ENCODE data around the gene KIF3B.
"Not testable (repeated sequence)": the region's sequence is repeated elsewhere in the genome, so short reads cannot be mapped to it uniquely, and the experiment has no call there.

KIF3B gene

DNA sequence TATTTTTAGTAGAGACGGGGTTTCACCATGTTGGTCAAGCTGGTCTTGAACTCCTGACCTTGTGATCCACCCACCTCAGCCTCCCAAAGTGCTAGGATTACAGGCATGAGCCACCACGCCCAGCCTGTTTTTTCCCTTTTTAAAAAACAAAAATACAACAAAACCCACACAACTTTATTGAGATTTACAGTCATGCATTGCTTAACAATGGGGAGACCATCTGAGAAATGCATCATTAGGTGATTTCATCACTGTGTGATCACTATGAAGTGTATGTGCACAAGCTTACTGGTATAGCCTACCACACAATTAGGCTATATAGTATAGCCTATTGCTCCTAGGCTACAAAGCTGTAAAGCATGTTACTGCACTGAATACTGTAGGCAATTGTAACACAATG is 63.6 kb downstream of the KIF3B start:
- H3K4me3 ChIP-seq (ENCODE audit: low read length); DNase-seq (ENCODE audit: low read depth, low spot score); H3K27ac ChIP-seq (ENCODE audit: low read length); H3K4me1 ChIP-seq (ENCODE audit: control insufficient read depth, insufficient read depth, low read length); H3K9me3 ChIP-seq (ENCODE audit: control insufficient read depth, insufficient read depth, low read length); H3K27me3 ChIP-seq (ENCODE audit: control insufficient read depth, insufficient read depth, low read length); H3K36me3 ChIP-seq (ENCODE audit: control insufficient read depth, insufficient read depth, low read length): not testable (repeated sequence)
- WGBS (ENCODE audit: insufficient coverage, insufficient read length) = no CpG with 5 or more reads among the region's 2 CpGs

GRCh38 chr20:32343439-32343838 is 66.0 kb downstream of the KIF3B start:
- Histone ChIP-seq H3K4me3 (ENCODE audit: low read length) (no peak overlapping the region), H3K9me3 (ENCODE audit: control insufficient read depth, insufficient read depth, low read length) (no peaks in the 10 kb centered on the region), H3K36me3 (ENCODE audit: control insufficient read depth, insufficient read depth, low read length) (no peaks in the 10 kb centered on the region), H3K4me1 (ENCODE audit: control insufficient read depth, insufficient read depth, low read length) (0 out of 2 replicates have a peak, but pooled peaks cover 2% of the 10 kb centered on the region), H3K27ac (ENCODE audit: low read length) (no peak overlapping the region), H3K27me3 (ENCODE audit: control insufficient read depth, insufficient read depth, low read length) (no peaks in the 10 kb centered on the region)
- no peak for DNase-seq (ENCODE audit: low read depth, low spot score)
- no CpG with 5 or more reads among the region's 3 CpGs for WGBS (ENCODE audit: insufficient coverage, insufficient read length)

DNA sequence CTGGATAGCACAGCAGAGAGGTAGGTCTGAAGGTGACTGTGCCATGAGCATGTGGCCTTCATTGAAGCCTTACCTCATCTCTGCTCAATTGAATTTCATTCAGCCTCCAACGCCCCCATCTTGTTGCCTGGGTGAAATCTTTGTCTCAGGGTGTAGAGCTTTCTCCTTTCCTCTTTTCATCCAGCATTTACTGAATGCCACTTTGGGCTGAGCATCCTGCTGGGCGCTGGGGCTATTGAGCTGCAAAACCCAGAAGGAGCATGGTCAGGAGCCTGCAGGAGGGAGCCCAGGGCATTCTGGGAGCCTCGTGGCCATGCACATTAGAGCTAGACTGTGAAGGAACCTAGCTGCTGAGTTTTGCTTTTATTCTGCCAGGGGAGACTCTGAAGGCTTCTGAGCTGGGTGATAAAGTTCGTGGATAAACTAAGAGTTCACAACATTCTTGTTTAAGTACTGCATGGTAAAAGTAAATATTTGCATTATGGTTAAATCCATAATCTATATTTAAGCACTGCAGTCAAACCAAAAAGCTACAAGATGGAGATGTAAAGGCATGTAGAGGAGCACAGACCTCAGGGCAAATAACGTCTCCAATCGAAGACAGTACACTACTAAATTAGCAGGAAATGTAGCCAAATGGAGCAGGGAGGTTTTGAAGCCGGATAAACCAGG is 67.5 kb downstream of the KIF3B start:
- no peak for DNase-seq (ENCODE audit: low read depth, low spot score)
- no CpG with 5 or more reads among the region's 7 CpGs for WGBS (ENCODE audit: insufficient coverage, insufficient read length)
- Histone ChIP-seq H3K4me1 (ENCODE audit: control insufficient read depth, insufficient read depth, low read length) (no peaks in the 10 kb centered on the region), H3K36me3 (ENCODE audit: control insufficient read depth, insufficient read depth, low read length) (no peaks in the 10 kb centered on the region), H3K27ac (ENCODE audit: low read length) (no peak overlapping the region), H3K4me3 (ENCODE audit: low read length) (no peak overlapping the region), H3K9me3 (ENCODE audit: control insufficient read depth, insufficient read depth, low read length) (no peaks in the 10 kb centered on the region), H3K27me3 (ENCODE audit: control insufficient read depth, insufficient read depth, low read length) (no peaks in the 10 kb centered on the region)

GRCh38 chr20:32348207-32348606 is 70.8 kb downstream of the KIF3B start:
- no peak overlapping the region for H3K4me3 ChIP-seq (ENCODE audit: low read length)
- no peaks in the 10 kb centered on the region for H3K4me1 ChIP-seq (ENCODE audit: control insufficient read depth, insufficient read depth, low read length)
- no peak for DNase-seq (ENCODE audit: low read depth, low spot score)
- no peaks in the 10 kb centered on the region for H3K36me3 ChIP-seq (ENCODE audit: control insufficient read depth, insufficient read depth, low read length)
- no CpG with 5 or more reads among the region's 3 CpGs for WGBS (ENCODE audit: insufficient coverage, insufficient read length)
- H3K9me3 ChIP-seq (ENCODE audit: control insufficient read depth, insufficient read depth, low read length) = no peaks in the 10 kb centered on the region
- H3K27ac ChIP-seq (ENCODE audit: low read length) = no peak overlapping the region
- no peaks in the 10 kb centered on the region for H3K27me3 ChIP-seq (ENCODE audit: control insufficient read depth, insufficient read depth, low read length)

- Histone ChIP-seq H3K4me1 (ENCODE audit: control insufficient read depth, insufficient read depth, low read length) (no peaks in the 10 kb centered on the region), H3K9me3 (ENCODE audit: control insufficient read depth, insufficient read depth, low read length) (no peaks in the 10 kb centered on the region), H3K27me3 (ENCODE audit: control insufficient read depth, insufficient read depth, low read length) (no peaks in the 10 kb centered on the region), H3K27ac (ENCODE audit: low read length) (no peak overlapping the region), H3K36me3 (ENCODE audit: control insufficient read depth, insufficient read depth, low read length) (no peaks in the 10 kb centered on the region), H3K4me3 (ENCODE audit: low read length) (no peak overlapping the region)
- WGBS (ENCODE audit: insufficient coverage, insufficient read length) = no CpG with 5 or more reads among the region's 3 CpGs
- DNase-seq (ENCODE audit: low read depth, low spot score) = no peak
Observed at GRCh38 chr20:32350421-32350820, 73.0 kb downstream of the KIF3B start.

DNA sequence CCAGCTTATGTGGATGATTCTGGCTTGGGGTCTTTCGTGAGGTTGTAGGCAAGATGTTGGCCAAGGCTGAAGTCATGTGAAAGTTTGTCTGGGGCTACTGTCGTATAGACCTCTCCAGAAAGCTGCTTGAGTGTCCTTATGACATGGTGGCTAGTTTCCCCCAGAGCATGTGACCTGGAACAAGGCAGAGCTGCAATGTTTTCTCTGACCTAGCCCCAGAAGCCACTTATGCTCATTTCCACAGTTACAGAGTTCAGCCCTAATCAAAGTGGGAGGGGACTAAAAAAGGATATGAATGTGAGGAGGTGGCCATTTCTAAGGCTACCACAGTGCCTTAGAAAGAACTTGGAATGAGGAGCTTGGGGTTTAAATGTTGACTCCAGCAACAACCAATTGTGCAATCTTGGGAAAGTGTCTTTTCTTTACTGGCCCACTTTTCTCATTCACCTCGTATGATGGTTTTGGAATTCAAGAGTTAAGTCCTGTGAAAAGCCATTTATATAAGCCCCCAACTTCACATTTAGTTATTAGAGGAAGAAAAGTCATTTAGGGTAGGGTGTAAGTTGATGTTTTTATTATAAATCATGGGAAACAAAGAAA is 74.8 kb downstream of the KIF3B start:
- Histone ChIP-seq H3K27me3 (ENCODE audit: control insufficient read depth, insufficient read depth, low read length) (no peaks in the 10 kb centered on the region), H3K36me3 (ENCODE audit: control insufficient read depth, insufficient read depth, low read length) (no peaks in the 10 kb centered on the region), H3K4me3 (ENCODE audit: low read length) (no peak overlapping the region), H3K4me1 (ENCODE audit: control insufficient read depth, insufficient read depth, low read length) (no peaks in the 10 kb centered on the region), H3K9me3 (ENCODE audit: control insufficient read depth, insufficient read depth, low read length) (no peaks in the 10 kb centered on the region; the same call in 1 of the 2 replicates), H3K27ac (ENCODE audit: low read length) (no peak overlapping the region)
- no peak for DNase-seq (ENCODE audit: low read depth, low spot score)
- no CpG with 5 or more reads among the region's 3 CpGs for WGBS (ENCODE audit: insufficient coverage, insufficient read length)

DNA sequence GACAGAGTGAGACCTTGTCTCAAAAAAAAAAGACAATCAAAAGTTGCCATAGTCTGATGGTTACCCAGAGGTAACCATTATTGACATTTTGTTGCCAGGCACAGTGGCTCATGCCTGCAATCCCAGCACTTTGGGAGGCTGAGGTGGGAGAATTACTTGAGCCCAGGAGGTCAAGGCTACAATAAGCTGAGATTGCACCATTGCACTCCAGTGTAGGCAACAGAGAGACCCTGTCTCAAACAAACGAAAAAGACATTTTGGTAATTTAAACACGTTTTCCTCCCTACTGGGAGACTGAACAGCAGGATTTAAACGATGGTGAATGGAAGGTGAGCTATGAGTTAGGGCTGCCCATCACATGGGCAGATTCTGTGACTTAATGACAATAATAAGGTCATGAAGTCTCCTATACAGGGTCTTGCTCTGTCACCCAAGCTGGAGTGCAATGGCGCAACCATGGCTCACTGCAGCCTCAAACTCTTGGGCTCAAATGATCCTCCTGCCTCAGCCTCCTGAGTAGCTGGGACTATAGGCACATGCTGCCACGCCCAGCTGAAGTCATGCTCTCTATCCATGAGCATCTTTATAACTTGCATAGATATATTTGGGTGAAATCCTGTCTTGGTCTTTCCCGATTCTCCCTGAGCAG is 76.5 kb downstream of the KIF3B start:
- H3K27ac ChIP-seq (ENCODE audit: low read length) = no peak overlapping the region
- H3K36me3 ChIP-seq (ENCODE audit: control insufficient read depth, insufficient read depth, low read length) = no peaks in the 10 kb centered on the region
- no peaks in the 10 kb centered on the region for H3K27me3 ChIP-seq (ENCODE audit: control insufficient read depth, insufficient read depth, low read length)
- no peak for DNase-seq (ENCODE audit: low read depth, low spot score)
- WGBS (ENCODE audit: insufficient coverage, insufficient read length) = no CpG with 5 or more reads among the region's 6 CpGs
- H3K9me3 ChIP-seq (ENCODE audit: control insufficient read depth, insufficient read depth, low read length) = no peaks in the 10 kb centered on the region; the same call in 1 of the 2 replicates
- H3K4me3 ChIP-seq (ENCODE audit: low read length) = no peak overlapping the region
- no peaks in the 10 kb centered on the region for H3K4me1 ChIP-seq (ENCODE audit: control insufficient read depth, insufficient read depth, low read length)

- no peak overlapping the region for H3K4me3 ChIP-seq (ENCODE audit: low read length)
- no peak overlapping the region for H3K27ac ChIP-seq (ENCODE audit: low read length)
- WGBS (ENCODE audit: insufficient coverage, insufficient read length) = no CpG with 5 or more reads among the region's 2 CpGs
- no peak for DNase-seq (ENCODE audit: low read depth, low spot score)
- no peaks in the 10 kb centered on the region; the same call in 1 of the 2 replicates for H3K9me3 ChIP-seq (ENCODE audit: control insufficient read depth, insufficient read depth, low read length)
- H3K4me1 ChIP-seq (ENCODE audit: control insufficient read depth, insufficient read depth, low read length) = no peaks in the 10 kb centered on the region
- no peaks in the 10 kb centered on the region for H3K36me3 ChIP-seq (ENCODE audit: control insufficient read depth, insufficient read depth, low read length)
- H3K27me3 ChIP-seq (ENCODE audit: control insufficient read depth, insufficient read depth, low read length) = peaks cover 4% of the 10 kb centered on the region; the same call in 1 of the 2 replicates
Observed at GRCh38 chr20:32354592-32355416, 77.4 kb downstream of the KIF3B start.

GRCh38 chr20:32355417-32355841 is 78.0 kb downstream of the KIF3B start:
- Histone ChIP-seq H3K27me3 (ENCODE audit: control insufficient read depth, insufficient read depth, low read length) (peaks cover 8% of the 10 kb centered on the region), H3K27ac (ENCODE audit: low read length) (no peak overlapping the region)

DNA sequence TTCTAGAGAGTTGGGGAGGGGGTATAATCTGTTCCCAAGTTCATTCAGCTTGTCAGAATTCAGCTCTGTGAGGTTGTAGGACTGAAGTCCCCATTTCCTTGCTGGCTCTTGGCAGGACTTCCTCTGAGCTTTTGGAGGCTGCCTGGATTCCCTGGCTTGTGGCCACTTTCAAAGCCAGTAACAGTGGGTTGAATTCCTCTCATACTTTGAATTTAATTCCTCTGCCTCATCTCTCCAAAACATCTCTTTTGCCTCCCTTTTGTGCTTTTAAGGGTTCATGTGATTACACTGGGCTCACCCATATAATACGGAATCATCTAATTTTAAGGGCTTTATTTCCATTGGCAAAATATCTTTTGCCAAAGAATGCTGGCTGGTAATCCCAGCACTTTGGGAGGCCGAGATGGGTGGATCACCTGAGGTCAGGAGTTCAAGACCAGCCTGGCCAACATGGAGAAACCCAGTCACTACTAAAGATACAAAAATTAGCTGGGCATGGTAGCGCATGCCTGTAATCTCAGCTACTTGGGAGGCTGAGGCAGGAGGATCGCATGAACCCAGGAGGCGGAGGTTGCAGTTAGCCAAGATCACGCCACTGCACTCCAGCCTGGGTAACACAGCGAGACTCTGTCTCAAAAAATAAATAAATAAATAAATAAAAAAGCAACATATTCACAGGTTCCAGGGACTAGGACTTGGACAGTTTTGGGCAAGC is 78.6 kb downstream of the KIF3B start:
- H3K27ac ChIP-seq (ENCODE audit: low read length); H3K9me3 ChIP-seq (ENCODE audit: control insufficient read depth, insufficient read depth, low read length); DNase-seq (ENCODE audit: low read depth, low spot score); H3K4me3 ChIP-seq (ENCODE audit: low read length); H3K4me1 ChIP-seq (ENCODE audit: control insufficient read depth, insufficient read depth, low read length); H3K36me3 ChIP-seq (ENCODE audit: control insufficient read depth, insufficient read depth, low read length): not testable (repeated sequence)
- WGBS (ENCODE audit: insufficient coverage, insufficient read length) = no CpG with 5 or more reads among the region's 7 CpGs
- H3K27me3 ChIP-seq (ENCODE audit: control insufficient read depth, insufficient read depth, low read length) = peaks cover 11% of the 10 kb centered on the region

More at GRCh38 chr20:32355417-32355841, 78.0 kb downstream of the KIF3B start:
- H3K4me1 ChIP-seq (ENCODE audit: control insufficient read depth, insufficient read depth, low read length) = no peaks in the 10 kb centered on the region
- no peaks in the 10 kb centered on the region; the same call in 1 of the 2 replicates for H3K9me3 ChIP-seq (ENCODE audit: control insufficient read depth, insufficient read depth, low read length)
- no peak overlapping the region for H3K4me3 ChIP-seq (ENCODE audit: low read length)
- no CpG with 5 or more reads among the region's 6 CpGs for WGBS (ENCODE audit: insufficient coverage, insufficient read length)
- DNase-seq (ENCODE audit: low read depth, low spot score) = no peak
- no peaks in the 10 kb centered on the region for H3K36me3 ChIP-seq (ENCODE audit: control insufficient read depth, insufficient read depth, low read length)

Measured in iPS DF 6.9 (cell line).